ENCODE results near the gene PDZD7. TPM values are rescaled to one million over a fixed set of nuclear protein-coding genes. Genes with fewer than 3 reads are reported as not detected.

PDZD7 gene
- total and polyA plus RNA-seq, 4 donors: 0.09 to 1.3 (median 0.55) TPM

DNA sequence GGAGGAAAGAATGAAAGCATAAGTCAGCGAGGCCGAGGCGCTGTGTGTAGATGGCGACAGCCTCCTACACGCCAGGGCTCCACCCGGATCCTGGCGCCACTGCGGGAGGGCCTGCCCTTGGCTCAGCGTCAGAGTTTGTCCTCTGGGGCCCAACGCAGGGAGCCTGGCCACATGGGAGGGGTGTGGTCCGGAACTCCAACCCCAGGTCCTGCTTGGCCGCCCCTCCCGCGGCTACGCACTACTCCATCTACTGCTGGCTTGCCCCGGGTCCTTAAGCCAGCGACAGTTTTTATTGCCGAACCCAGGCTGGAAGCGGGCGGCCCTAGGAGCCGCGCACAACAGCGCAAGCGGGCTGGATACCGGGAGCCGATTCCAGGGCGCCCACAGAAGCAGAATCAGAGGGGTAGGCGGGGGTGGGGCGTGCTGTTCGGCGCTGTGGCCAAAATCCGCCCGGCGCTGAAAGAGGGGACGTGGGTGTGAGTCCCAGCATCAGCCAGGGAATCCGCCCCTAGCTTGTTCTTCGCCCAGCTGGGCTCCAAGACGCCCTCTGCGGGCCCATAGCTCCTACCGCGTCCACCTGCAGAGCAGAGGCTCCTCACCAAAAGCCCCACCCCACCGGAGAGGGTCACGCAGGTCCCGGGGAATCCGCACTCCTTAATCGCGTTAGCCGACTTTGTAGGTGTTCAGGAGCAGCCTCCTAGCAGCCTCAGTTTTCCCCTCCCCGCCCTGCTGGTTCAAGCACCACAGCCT, 35.4 kb upstream of the PDZD7 start:
- TF ChIP-seq CTCF (IDR thresholded peaks at IDR 0.05; ENCODE audit: control extremely low read depth, extremely low read depth): peak; percentile 19
- Histone ChIP-seq H3K27me3 (ENCODE audit: control insufficient read depth in 3 of 3, insufficient read depth in 3 of 3, low read length in 2 of 3) (peaks cover 0 to 4% (median 2%) of the 10 kb centered on the region in 3 donors), H3K9ac (ENCODE audit: insufficient read depth in 1 of 2, low read length in 2 of 2) (no peak overlapping the region)

GRCh38 chr10:101065481-101066145, 34.7 kb upstream of the PDZD7 start:
- Histone ChIP-seq H3K36me3 (ENCODE audit: control insufficient read depth in 4 of 4, insufficient read depth in 4 of 4, low read length in 4 of 4) (no peaks in the 10 kb centered on the region), H3K27ac (ENCODE audit: low read depth in 1 of 2, low read length in 1 of 2) (peak overlapping the region; percentile 36 to 77), H3K4me1 (ENCODE audit: control insufficient read depth in 5 of 5, insufficient read depth in 5 of 5, low read length in 5 of 5) (peaks cover 2 to 55% (median 24%) of the 10 kb centered on the region in 5 donors), H3K4me3 (no peak overlapping the region), H3K9ac (ENCODE audit: insufficient read depth in 1 of 2, low read length in 2 of 2) (no peak overlapping the region), H3K9me3 (ENCODE audit: control insufficient read depth in 4 of 4, insufficient read depth in 3 of 4, low read length in 3 of 4) (no peaks in the 10 kb centered on the region), H3K27me3 (ENCODE audit: control insufficient read depth in 3 of 3, insufficient read depth in 3 of 3, low read length in 2 of 3) (peaks cover 0 to 4% (median 2%) of the 10 kb centered on the region in 3 donors)
- no peak for TF ChIP-seq CTCF (IDR thresholded peaks at IDR 0.05; ENCODE audit: control extremely low read depth, extremely low read depth)
- ATAC-seq (ENCODE audit: insufficient read depth, low FRiP score) (no peak), DNase-seq (peak in 2 of 3 donors; percentile 23 to 35)
- WGBS, 2 donors: 86 to 89% methylated on average over 3 of the region's 3 CpGs

More for the DNA sequence above, 35.4 kb upstream of the PDZD7 start:
- DNase-seq (peak; percentile 71 to 77 (median 73)), ATAC-seq (ENCODE audit: insufficient read depth, low FRiP score) (peak; percentile 64)
- H3K36me3 ChIP-seq (ENCODE audit: control insufficient read depth in 4 of 4, insufficient read depth in 4 of 4, low read length in 4 of 4): no peaks in the 10 kb centered on the region
- peak overlapping the region; percentile 68 to 77 for H3K27ac ChIP-seq (ENCODE audit: low read depth in 1 of 2, low read length in 1 of 2)
- peaks cover 2 to 51% (median 24%) of the 10 kb centered on the region in 5 donors for H3K4me1 ChIP-seq (ENCODE audit: control insufficient read depth in 5 of 5, insufficient read depth in 5 of 5, low read length in 5 of 5)
- 2 to 4% methylated on average over 47 to 49 of the region's 49 CpGs for WGBS, 2 donors
- no peaks in the 10 kb centered on the region for H3K9me3 ChIP-seq (ENCODE audit: control insufficient read depth in 4 of 4, insufficient read depth in 3 of 4, low read length in 3 of 4)
- peak overlapping the region; percentile 12 for H3K4me3 ChIP-seq

DNA sequence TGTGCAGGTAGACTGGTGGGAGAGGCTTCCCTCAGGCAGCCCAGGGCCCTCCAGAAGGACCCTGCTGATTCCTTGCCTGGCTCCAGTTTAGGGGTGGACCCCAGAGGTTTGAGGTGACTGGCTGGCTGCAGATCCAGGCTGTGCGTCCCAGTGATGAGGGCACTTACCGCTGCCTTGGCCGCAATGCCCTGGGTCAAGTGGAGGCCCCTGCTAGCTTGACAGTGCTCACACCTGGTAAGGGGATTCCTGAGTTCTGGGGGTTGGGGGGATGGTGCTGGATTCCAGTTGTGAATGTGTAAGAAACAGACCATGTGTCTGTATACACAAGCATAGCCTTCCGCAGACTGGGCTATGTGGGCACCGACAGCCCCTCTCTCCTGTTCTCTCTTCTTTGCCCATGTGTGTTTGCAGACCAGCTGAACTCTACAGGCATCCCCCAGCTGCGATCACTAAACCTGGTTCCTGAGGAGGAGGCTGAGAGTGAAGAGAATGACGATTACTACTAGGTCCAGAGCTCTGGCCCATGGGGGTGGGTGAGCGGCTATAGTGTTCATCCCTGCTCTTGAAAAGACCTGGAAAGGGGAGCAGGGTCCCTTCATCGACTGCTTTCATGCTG, 33.6 kb upstream of the PDZD7 start:
- ATAC-seq (ENCODE audit: insufficient read depth, low FRiP score) (no peak), DNase-seq (no peak)
- Histone ChIP-seq H3K27ac (ENCODE audit: low read depth in 1 of 2, low read length in 1 of 2) (no peak overlapping the region), H3K36me3 (ENCODE audit: control insufficient read depth in 4 of 4, insufficient read depth in 4 of 4, low read length in 4 of 4) (no peaks in the 10 kb centered on the region), H3K4me3 (no peak overlapping the region), H3K4me1 (ENCODE audit: control insufficient read depth in 5 of 5, insufficient read depth in 5 of 5, low read length in 5 of 5) (peaks cover 2 to 64% (median 24%) of the 10 kb centered on the region in 5 donors), H3K9me3 (ENCODE audit: control insufficient read depth in 4 of 4, insufficient read depth in 3 of 4, low read length in 3 of 4) (no peaks in the 10 kb centered on the region), H3K9ac (ENCODE audit: insufficient read depth in 1 of 2, low read length in 2 of 2) (no peak overlapping the region), H3K27me3 (ENCODE audit: control insufficient read depth in 3 of 3, insufficient read depth in 3 of 3, low read length in 2 of 3) (peaks cover 0 to 4% (median 2%) of the 10 kb centered on the region in 3 donors)
- whole genome bisulfite sequencing, 2 donors: 88 to 92% methylated on average over 9 of the region's 9 CpGs
- no peak for TF ChIP-seq CTCF (IDR thresholded peaks at IDR 0.05; ENCODE audit: control extremely low read depth, extremely low read depth)

Measured in lung (tissue), 12 donors.